Upper lobe of left lung (tissue), 6 donors: Measurements from ENCODE around the gene TMPRSS3. TPM values are rescaled to one million over a fixed set of nuclear protein-coding genes. Genes with fewer than 3 reads are reported as not detected.

Experiments
- ATAC-seq, 2 donors: fragments of 200-7000 bp; cut with Tn5 transposase; one replicate each; pipeline ENCODE4 v1.9.1; 2022; ENCODE audit warnings: mild to moderate bottlenecking in 2 of 2, moderate library complexity in 2 of 2; ENCODE audit not compliant: low FRiP score in 2 of 2
- DNase-seq, 2 donors: peaks; one replicate each; pipeline ENCODE4 v3.0.0-alpha.2; 2019 to 2020
- H3K27ac ChIP-seq, 4 donors: fragments of 200-600 bp; sonication (generic); one replicate each; pipeline ENCODE4 v1.5.1; 2016 to 2019
- H3K27me3 ChIP-seq, 4 donors: fragments of 200-600 bp; sonication (generic); one replicate each; pipeline ENCODE4 v1.5.1; 2017 to 2019
- H3K36me3 ChIP-seq, 4 donors: fragments of 200-600 bp; sonication (generic); one replicate each; pipeline ENCODE4 v1.5.1; 2016 to 2019
- H3K4me1 ChIP-seq, 4 donors: fragments of 200-600 bp; sonication (generic); one replicate each; pipeline ENCODE4 v1.5.1; 2018 to 2019
- H3K4me3 ChIP-seq, 4 donors: fragments of 200-600 bp; sonication (generic); one replicate each; pipeline ENCODE4 v1.5.1; 2017 to 2019; ENCODE audit warnings: mild to moderate bottlenecking in 2 of 4, moderate library complexity in 1 of 4
- H3K9me3 ChIP-seq, 4 donors: fragments of 200-600 bp; sonication (generic); one replicate each; pipeline ENCODE4 v1.5.1; 2018 to 2019
- EP300 ChIP-seq, 4 donors: sonication (generic); formaldehyde crosslinking; IDR thresholded peaks; one replicate each; pipeline ENCODE4 v1.5.1; 2017; ENCODE audit warnings: antibody characterized with exemption in 4 of 4, control low read depth in 2 of 4
- POLR2A ChIP-seq, 4 donors: fragments of 450-650 bp; IDR thresholded peaks; one replicate each; pipeline ENCODE4 v1.5.1; 2016 to 2017; ENCODE audit warnings: antibody characterized with exemption in 4 of 4, mild to moderate bottlenecking in 2 of 4
- POLR2AphosphoS5 ChIP-seq, 2 donors: sonication (generic); formaldehyde crosslinking; IDR thresholded peaks; one replicate each; pipeline ENCODE4 v1.5.1; 2017; ENCODE audit warnings: antibody characterized with exemption in 2 of 2
- WGBS, 2 donors: methylation state at CpG; one replicate each; pipeline ENCODE4 v1.1.5; 2017 to 2018; 5-methylcytosine and 5-hydroxymethylcytosine counted together
- total RNA-seq, 6 donors: library from RNA; depleted of rRNA in 4 of 6; stranded (reverse); fragments of >200 nt in 4 of 6; gene quantifications; one replicate each; pipeline versions ENCODE4 v1.1.0 to v1.2.1, GENCODE V29; 2016 to 2021
- TF ChIP-seq, protein P1 (sequence below), 6 experiments: fragments of 450-650 bp in 4 of 6; fragments of 200-600 bp in 2 of 6; sonication (generic) in 2 of 6; IDR thresholded peaks; one replicate each; pipeline ENCODE4 v1.5.1; 2016 to 2019; ENCODE audit warnings: antibody characterized with exemption in 6 of 6
- donor health status: DM: no; HTN: no; CAD: no; lungs with moderate emphysema.
- donor health status: DM: no; HTN: yes; CAD: no; lungs with severe emphysema.

TMPRSS3 gene
- total RNA-seq, 6 donors from 2014 or later, result 3.5 to 12.5 (median 5.8) TPM

DNA sequence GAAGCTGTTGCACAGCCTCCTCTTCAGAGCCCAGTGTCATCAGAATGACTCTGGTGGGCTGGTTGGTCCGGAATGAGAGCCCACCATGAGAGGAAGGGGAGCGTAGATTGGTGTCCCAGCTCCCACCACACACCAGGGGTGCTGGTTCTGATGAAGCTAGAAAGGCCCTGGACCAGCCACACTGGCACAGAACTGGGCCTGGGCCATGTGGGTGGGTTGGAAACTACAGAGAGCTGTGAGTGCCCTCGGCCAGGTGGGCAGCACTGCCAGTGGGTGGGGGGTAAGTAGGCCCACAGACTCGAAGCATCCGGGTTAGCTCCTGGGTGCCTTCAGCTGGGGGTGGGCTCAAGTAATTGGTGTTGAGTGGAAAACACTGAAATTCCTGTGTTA lies 17.9 kb downstream of the TMPRSS3 start:
- peaks cover 0 to 3% (median 2%) of the 10 kb centered on the region in 4 donors for H3K4me1 ChIP-seq
- DNase-seq (no peak), ATAC-seq (no peak)
- H3K27me3 ChIP-seq, result no peaks in the 10 kb centered on the region
- TF ChIP-seq POLR2AphosphoS5 (IDR thresholded peaks at IDR 0.05) (no peak), EP300 (IDR thresholded peaks at IDR 0.05) (no peak), POLR2A (IDR thresholded peaks at IDR 0.05) (no peak)
- TF ChIP-seq, protein P1, sequence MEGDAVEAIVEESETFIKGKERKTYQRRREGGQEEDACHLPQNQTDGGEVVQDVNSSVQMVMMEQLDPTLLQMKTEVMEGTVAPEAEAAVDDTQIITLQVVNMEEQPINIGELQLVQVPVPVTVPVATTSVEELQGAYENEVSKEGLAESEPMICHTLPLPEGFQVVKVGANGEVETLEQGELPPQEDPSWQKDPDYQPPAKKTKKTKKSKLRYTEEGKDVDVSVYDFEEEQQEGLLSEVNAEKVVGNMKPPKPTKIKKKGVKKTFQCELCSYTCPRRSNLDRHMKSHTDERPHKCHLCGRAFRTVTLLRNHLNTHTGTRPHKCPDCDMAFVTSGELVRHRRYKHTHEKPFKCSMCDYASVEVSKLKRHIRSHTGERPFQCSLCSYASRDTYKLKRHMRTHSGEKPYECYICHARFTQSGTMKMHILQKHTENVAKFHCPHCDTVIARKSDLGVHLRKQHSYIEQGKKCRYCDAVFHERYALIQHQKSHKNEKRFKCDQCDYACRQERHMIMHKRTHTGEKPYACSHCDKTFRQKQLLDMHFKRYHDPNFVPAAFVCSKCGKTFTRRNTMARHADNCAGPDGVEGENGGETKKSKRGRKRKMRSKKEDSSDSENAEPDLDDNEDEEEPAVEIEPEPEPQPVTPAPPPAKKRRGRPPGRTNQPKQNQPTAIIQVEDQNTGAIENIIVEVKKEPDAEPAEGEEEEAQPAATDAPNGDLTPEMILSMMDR (IDR thresholded peaks at IDR 0.05), result no peak
- 99 to 100% methylated on average over 3 to 5 of the region's 5 CpGs for WGBS, 2 donors
- H3K4me3 ChIP-seq, result no peak overlapping the region
- no peak overlapping the region for H3K27ac ChIP-seq
- peaks cover 0 to 10% (median 0%) of the 10 kb centered on the region in 4 donors for H3K9me3 ChIP-seq
- no peaks in the 10 kb centered on the region for H3K36me3 ChIP-seq

DNA sequence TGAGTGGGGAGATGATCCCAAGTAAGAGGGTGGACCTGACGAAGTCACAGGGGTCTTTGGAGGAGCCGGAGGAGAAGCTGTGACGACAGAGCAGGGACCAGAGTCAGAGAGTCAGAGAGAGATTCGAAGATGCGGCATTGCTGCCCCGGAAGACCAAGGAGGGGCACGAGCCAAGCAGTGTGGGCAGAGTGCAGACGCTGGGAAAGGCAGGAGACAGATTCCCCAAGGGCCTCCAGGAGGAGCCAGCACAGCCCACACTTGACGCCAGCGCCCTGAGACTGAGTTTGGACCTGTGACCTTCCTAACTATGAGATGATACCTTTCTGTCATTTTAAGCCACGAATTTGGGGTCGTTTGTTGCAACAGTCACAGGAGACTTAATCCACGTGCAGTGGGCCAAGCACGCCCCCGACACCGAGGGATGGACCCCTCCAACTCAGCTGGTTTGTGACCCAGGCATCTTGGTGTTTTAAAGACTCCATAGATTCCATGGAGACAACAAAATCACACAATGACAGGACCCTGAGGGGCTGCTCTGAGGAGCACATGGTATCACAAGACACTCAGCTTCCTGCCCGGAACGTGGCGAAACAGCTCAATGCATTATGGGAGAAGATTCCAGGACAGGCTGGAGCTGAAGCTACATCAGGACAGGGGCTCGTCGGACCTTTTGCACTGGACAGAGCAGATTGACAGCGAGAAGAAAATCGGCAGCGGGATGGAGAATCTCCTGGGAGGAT lies 18.5 kb downstream of the TMPRSS3 start:
- Histone ChIP-seq H3K27me3 (no peaks in the 10 kb centered on the region), H3K36me3 (no peaks in the 10 kb centered on the region), H3K27ac (no peak overlapping the region), H3K4me3 (no peak overlapping the region), H3K4me1 (peaks cover 0 to 3% (median 2%) of the 10 kb centered on the region in 4 donors), H3K9me3 (peaks cover 0 to 10% (median 0%) of the 10 kb centered on the region in 4 donors)
- WGBS, 2 donors, result 85 to 87% methylated on average over 23 to 24 of the region's 24 CpGs
- ATAC-seq (no peak), DNase-seq (no peak)
- TF ChIP-seq POLR2AphosphoS5 (IDR thresholded peaks at IDR 0.05), result no peak
- TF ChIP-seq, protein P1 (IDR thresholded peaks at IDR 0.05), result no peak
- TF ChIP-seq EP300 (IDR thresholded peaks at IDR 0.05), result no peak

DNA sequence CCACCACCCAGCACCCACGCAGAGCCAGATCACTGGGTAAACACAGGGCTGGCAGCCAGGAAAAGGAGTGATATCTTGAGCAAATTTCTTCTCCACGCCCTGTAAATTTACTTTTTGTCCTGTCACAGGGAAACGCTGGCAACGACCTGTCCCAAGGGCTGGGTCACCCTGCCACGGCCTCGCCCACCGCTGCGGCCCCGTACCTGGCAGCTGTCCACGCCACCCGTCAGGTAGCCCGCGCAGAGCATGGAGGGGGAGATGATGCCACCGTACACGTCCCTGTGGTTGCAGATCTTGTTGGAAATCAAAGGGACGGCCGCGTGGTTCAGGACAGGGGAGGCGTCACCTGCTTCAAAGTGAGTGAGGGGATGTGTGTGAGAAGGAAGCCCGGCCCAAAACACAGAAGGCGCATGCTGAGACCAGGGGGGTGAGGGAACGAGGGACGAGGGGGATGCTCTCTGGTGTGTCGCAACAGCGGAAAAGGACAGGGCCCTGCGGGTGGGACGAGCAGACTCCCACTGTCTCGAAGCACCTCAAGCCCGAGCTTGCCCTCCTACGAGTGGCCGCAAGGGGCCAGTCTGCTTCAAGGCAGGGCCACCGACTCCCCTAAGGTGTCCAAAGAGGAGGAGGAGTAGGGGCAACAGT lies 19.4 kb downstream of the TMPRSS3 start:
- H3K27me3 ChIP-seq, result no peaks in the 10 kb centered on the region
- DNase-seq (peak in 1 of 2 donors; percentile 82), ATAC-seq (no peak)
- no peak overlapping the region for H3K4me3 ChIP-seq
- H3K9me3 ChIP-seq, result peaks cover 0 to 4% (median 0%) of the 10 kb centered on the region in 4 donors
- H3K4me1 ChIP-seq, result peaks cover 0 to 3% (median 2%) of the 10 kb centered on the region in 4 donors
- no peak overlapping the region for H3K27ac ChIP-seq
- TF ChIP-seq, protein P1 (IDR thresholded peaks at IDR 0.05), result peak in 2 of 6 experiments; percentile 10 to 37
- no peak for TF ChIP-seq POLR2AphosphoS5 (IDR thresholded peaks at IDR 0.05)
- WGBS, 2 donors, result 66 to 78% methylated on average over 29 to 31 of the region's 32 CpGs
- H3K36me3 ChIP-seq, result no peaks in the 10 kb centered on the region

DNA sequence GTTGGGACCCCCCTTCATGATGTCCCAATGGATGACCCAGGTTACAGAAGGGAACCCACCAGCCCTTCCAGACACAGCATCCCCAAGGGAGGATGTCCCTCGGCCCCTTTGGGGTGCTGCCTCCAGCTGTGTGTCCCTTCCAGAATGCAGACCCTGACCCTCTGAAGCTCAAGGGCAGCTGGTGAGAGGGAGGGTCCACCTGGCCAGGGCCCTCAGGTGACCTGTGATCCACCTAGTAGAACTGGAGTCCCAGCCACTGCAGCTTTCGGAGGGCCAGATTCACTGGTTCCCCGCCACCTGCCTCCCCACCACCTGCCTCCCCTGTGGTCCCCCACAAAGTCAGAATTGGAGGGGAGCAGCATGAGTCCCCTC lies 19.9 kb downstream of the TMPRSS3 start:
- no peaks in the 10 kb centered on the region for H3K9me3 ChIP-seq
- no peaks in the 10 kb centered on the region for H3K27me3 ChIP-seq
- no peak for DNase-seq
- WGBS, 2 donors, result 86 to 100% methylated on average over 2 to 3 of the region's 3 CpGs
- H3K4me3 ChIP-seq, result no peak overlapping the region
- H3K4me1 ChIP-seq, result peaks cover 0 to 3% (median 2%) of the 10 kb centered on the region in 4 donors
- ATAC-seq, result no peak
- H3K36me3 ChIP-seq, result no peaks in the 10 kb centered on the region
- H3K27ac ChIP-seq, result no peak overlapping the region
- TF ChIP-seq, protein P1 (IDR thresholded peaks at IDR 0.05), result no peak
- TF ChIP-seq EP300 (IDR thresholded peaks at IDR 0.05) (no peak), POLR2AphosphoS5 (IDR thresholded peaks at IDR 0.05) (no peak), POLR2A (IDR thresholded peaks at IDR 0.05) (no peak)
